Body of pancreas (tissue), 4 donors: ENCODE measurements around the gene LNPK. TPM values are rescaled to one million over a fixed set of nuclear protein-coding genes. Genes with fewer than 3 reads are reported as not detected.

Experiments used
- ATAC-seq: fragments of 150-250 bp; one replicate; pipeline ENCODE4 v1.9.1; 2016
- DNase-seq, 4 donors: peaks; one replicate each; pipeline ENCODE4 v3.0.0-alpha.2; 2019
- H3K27ac ChIP-seq, 4 donors: fragments of 200-600 bp; sonication (generic); 1 replicate in 3 of 4; 2 replicates in 1 of 4; pipeline versions ENCODE4 v1.5.1 to v1.6.1; 2016 to 2019; ENCODE audit warnings: mild to moderate bottlenecking in 1 of 4, mixed read lengths in 1 of 4, moderate library complexity in 1 of 4
- H3K27me3 ChIP-seq, 2 donors: fragments of 200-600 bp; sonication (generic); one replicate each; pipeline ENCODE4 v1.6.0; 2016; ENCODE audit warnings: mild to moderate bottlenecking in 1 of 2
- H3K36me3 ChIP-seq, 2 donors: fragments of 200-600 bp; sonication (generic); replicated peaks in 1 of 2; 2 replicates each; pipeline ENCODE4 v1.5.1; 2016; ENCODE audit warnings: low read depth in 2 of 2; ENCODE audit not compliant: insufficient read depth in 1 of 2
- H3K4me1 ChIP-seq: fragments of 200-600 bp; sonication (generic); one replicate; pipeline ENCODE4 v1.6.0; 2016
- H3K4me3 ChIP-seq, 2 donors: fragments of 200-600 bp; sonication (generic); 1 replicate in 1 of 2; 2 replicates in 1 of 2; pipeline ENCODE4 v1.5.1; 2016 to 2019
- H3K9me3 ChIP-seq, 3 donors: fragments of 200-600 bp; sonication (generic); 1 replicate in 2 of 3; 2 replicates in 1 of 3; pipeline ENCODE4 v1.5.1; 2016
- POLR2A ChIP-seq, 3 donors: fragments of 450-650 bp; IDR thresholded peaks; one replicate each; pipeline ENCODE4 v1.6.1; 2016; ENCODE audit warnings: antibody characterized with exemption in 3 of 3, mild to moderate bottlenecking in 2 of 3
- WGBS, 2 donors: methylation state at CpG; one replicate each; pipeline ENCODE4 v1.1.5; 2017; 5-methylcytosine and 5-hydroxymethylcytosine counted together
- intact Hi-C: fragments of 100-400 bp; cut with DNase I; formaldehyde crosslinking; loops from one replicate; pipeline ENCODE4 v1.15.1; 2023
- total RNA-seq, 2 donors: library from RNA; depleted of rRNA; stranded (reverse); fragments of >200 nt; gene quantifications; one replicate each; pipeline ENCODE4 v1.1.0, GENCODE V29; 2016
- TF ChIP-seq, protein P1 (sequence below), 7 experiments: fragments of 450-650 bp in 4 of 7; fragments of 200-600 bp in 3 of 7; sonication (generic) in 3 of 7; IDR thresholded peaks; one replicate each; pipeline ENCODE4 v1.5.1; 2016 to 2019; ENCODE audit warnings: antibody characterized with exemption in 7 of 7

LNPK gene
- total RNA-seq, 2 donors from 2014 or later, result 6.6 to 10.6 TPM

DNA sequence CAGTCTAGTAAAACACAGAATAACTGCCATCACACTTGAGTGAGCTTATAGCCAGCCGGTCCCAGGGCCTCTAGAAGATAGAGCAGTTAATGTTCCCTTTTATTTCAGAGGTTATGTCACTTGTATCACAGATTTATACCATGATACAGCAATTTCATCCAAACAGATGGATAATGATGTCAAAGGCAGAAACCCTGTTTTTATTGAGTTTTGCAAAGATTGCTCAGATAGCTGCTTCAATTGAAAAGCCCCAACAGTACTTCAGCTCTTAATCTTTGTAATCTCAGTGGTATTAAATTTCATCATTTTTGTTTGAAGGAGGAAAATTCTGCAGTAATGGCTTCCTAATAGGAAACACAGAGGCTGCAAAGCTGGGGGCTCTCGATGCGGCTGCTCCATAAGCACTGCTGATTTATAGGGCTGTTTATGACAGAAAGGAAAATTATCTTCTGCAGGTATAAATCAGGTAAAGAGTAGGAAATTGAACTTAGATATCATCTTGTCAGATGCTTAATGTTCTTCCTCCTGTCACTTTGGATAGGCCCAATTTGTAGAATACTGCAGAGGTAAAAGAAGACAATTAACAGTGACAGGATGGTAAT, 112.3 kb downstream of the LNPK start:
- Histone ChIP-seq H3K4me1 (no peaks in the 10 kb centered on the region), H3K4me3 (no peak overlapping the region), H3K27ac (no peak overlapping the region), H3K27me3 (no peaks in the 10 kb centered on the region), H3K9me3 (no peaks in the 10 kb centered on the region), H3K36me3 (no peaks in the 10 kb centered on the region)
- no peak for DNase-seq
- TF ChIP-seq, protein P1, sequence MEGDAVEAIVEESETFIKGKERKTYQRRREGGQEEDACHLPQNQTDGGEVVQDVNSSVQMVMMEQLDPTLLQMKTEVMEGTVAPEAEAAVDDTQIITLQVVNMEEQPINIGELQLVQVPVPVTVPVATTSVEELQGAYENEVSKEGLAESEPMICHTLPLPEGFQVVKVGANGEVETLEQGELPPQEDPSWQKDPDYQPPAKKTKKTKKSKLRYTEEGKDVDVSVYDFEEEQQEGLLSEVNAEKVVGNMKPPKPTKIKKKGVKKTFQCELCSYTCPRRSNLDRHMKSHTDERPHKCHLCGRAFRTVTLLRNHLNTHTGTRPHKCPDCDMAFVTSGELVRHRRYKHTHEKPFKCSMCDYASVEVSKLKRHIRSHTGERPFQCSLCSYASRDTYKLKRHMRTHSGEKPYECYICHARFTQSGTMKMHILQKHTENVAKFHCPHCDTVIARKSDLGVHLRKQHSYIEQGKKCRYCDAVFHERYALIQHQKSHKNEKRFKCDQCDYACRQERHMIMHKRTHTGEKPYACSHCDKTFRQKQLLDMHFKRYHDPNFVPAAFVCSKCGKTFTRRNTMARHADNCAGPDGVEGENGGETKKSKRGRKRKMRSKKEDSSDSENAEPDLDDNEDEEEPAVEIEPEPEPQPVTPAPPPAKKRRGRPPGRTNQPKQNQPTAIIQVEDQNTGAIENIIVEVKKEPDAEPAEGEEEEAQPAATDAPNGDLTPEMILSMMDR (IDR thresholded peaks at IDR 0.05), result no peak
- TF ChIP-seq POLR2A (IDR thresholded peaks at IDR 0.05), result no peak
- WGBS, 2 donors, result 63 to 94% methylated on average over 3 of the region's 3 CpGs
- intact Hi-C loops, result no loop called here
- ATAC-seq, result no peak

DNA sequence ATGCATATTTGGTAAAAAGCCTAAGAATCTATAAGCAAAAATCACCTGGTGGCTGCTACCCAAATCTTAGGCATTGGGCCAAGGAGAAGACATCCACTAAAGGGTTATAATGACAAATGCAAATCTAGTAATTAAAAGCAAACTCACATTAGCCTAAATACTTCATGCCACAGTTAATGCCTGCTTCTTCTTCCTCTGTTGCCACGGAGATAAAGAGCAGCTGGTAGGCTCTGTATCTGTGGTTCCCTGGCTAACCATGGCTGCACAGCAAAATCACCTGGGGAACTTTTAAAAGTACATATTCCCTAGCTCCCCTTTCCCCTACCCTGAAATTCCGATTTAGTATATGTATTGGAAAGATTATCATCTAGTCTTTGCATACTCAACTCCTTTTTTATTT, 114.3 kb downstream of the LNPK start:
- WGBS, 2 donors, result 60 to 63% methylated on average over 2 of the region's 2 CpGs
- no peak overlapping the region for H3K27ac ChIP-seq
- H3K4me3 ChIP-seq, result no peak overlapping the region
- H3K27me3 ChIP-seq, result no peaks in the 10 kb centered on the region
- no peak for ATAC-seq
- no peaks in the 10 kb centered on the region for H3K9me3 ChIP-seq
- intact Hi-C loops, result no loop called here
- H3K36me3 ChIP-seq, result no peaks in the 10 kb centered on the region
- TF ChIP-seq, protein P1 (IDR thresholded peaks at IDR 0.05), result no peak
- TF ChIP-seq POLR2A (IDR thresholded peaks at IDR 0.05), result no peak
- no peak for DNase-seq
- no peaks in the 10 kb centered on the region for H3K4me1 ChIP-seq

DNA sequence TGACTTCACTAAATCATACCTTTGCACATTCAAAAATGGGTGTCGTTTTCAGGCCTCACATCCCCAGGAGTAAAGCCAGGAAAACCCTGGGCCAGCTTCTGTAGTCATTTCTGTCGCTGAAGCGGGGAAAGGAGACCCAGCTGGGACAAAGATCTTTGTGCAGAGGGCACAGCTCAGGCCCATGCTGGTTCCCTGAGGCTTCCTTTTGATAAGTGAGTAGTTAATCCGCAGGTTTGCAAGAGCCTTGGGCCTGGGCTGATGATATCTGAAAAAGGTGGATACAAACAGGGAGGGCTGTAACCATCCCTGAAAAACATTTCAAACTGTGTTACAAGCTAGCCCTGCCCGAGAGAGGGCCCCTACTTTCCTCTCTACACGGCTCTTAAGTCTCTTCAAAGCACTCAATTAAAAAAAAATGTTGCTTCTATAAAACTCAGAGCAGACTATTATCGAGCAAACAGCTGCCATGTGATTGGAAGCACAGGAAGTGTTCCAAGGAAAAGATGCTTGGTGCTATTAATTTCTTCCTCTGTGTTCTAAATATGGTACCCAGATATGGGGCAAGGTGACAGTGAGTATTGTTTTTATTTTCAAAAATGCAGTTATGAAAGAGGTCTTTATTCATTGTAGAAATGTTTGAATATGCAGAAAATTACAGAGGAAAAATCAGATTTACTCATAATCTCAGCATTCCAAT, 117.2 kb downstream of the LNPK start:
- TF ChIP-seq POLR2A (IDR thresholded peaks at IDR 0.05), result no peak
- TF ChIP-seq, protein P1 (IDR thresholded peaks at IDR 0.05), result no peak
- Histone ChIP-seq H3K36me3 (no peaks in the 10 kb centered on the region), H3K4me1 (no peaks in the 10 kb centered on the region), H3K27me3 (no peaks in the 10 kb centered on the region), H3K9me3 (no peaks in the 10 kb centered on the region), H3K4me3 (no peak overlapping the region), H3K27ac (no peak overlapping the region)
- 65 to 66% methylated on average over 7 of the region's 7 CpGs for WGBS, 2 donors
- intact Hi-C loops, result no loop called here
- ATAC-seq (no peak), DNase-seq (no peak)

DNA sequence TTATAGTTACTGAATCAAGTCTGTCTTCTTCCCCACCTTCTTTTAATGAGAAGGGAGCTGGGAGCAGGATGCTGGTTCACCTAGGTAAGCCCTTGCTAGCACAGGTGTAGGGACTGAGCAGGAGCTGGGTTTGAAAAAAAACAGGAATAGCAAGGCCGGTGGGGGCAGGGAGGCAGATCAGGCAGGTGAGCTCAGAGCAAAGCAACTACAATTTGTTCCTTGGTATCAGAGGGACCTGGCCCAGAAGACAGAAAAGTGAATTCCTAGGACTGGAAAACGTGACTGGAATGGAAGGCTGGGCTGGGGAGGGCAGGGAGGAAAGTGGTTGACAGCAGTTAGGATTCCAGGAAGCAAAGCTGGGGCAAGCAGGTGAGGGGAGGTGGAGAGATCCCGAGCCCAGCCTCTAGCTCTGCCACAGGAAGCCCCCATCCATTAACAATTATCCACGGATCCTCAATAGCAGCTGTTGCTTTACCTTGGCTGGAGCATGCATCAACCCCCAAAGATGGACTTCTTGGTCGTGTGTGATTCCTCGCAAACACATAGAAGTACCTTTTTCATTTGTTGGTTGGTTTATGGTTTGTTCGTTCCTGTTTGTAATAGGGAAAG, 118.4 kb downstream of the LNPK start:
- DNase-seq, result no peak
- ATAC-seq, result no peak
- 37 to 40% methylated on average over 6 to 7 of the region's 7 CpGs for WGBS, 2 donors
- Histone ChIP-seq H3K9me3 (no peaks in the 10 kb centered on the region), H3K36me3 (no peaks in the 10 kb centered on the region), H3K4me1 (no peaks in the 10 kb centered on the region), H3K4me3 (no peak overlapping the region), H3K27ac (no peak overlapping the region), H3K27me3 (no peaks in the 10 kb centered on the region)
- intact Hi-C loops, result no loop called here
- TF ChIP-seq, protein P1 (IDR thresholded peaks at IDR 0.05), result no peak
- no peak for TF ChIP-seq POLR2A (IDR thresholded peaks at IDR 0.05)
